GM18858 (cell line): ENCODE measurements around the gene GNAO1.

Experiments
- ATAC-seq: cut with Tn5 transposase; IDR thresholded peaks from one replicate; pipeline ENCODE4 v1.9.1; 2021; ENCODE audit not compliant: unreplicated experiment

Gene GNAO1

DNA sequence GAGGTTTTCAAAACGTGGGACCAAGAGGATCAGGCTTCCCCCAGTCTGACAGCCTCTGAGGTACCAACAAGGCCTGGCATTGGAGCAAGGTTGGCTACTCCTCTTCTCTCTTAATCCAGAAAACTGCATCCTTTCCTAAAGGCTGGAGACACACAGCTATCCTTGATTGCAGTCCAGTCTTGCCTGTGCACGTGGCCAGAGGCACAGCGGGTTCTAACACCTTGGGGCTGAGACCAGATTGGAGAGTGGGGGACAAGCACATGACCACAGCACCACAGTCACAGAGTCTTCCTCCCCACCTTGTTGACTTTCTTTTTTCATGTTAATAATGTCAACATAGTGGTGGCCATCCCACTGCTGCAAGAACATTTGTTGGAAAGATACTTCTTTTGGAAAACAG, 46.9 kb downstream of the GNAO1 start:
- ATAC-seq, result no peak

- no peak for ATAC-seq
Measured at GRCh38 chr16:56241596-56241995, 50.3 kb downstream of the GNAO1 start.

GRCh38 chr16:56242740-56243139, 51.5 kb downstream of the GNAO1 start:
- no peak for ATAC-seq

DNA sequence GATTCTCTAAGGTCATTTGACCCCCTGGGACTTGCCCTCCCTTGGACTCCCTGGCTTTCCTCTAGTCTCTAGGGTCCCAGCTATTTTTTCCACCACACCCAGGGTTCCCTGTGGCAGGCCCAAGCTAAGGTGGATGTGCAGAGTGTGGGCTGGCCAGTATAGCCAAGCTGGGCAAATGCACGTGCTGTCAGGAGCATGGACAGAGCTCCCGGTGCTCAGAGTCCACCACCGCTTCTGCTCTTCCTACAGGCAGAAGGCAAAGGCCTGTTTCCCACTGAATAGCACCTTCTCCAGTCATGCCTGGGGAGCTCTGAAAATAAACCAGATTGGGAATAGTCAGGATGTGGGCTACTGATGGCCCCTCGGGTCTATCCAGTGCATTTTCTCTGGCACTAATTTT, 53.3 kb downstream of the GNAO1 start:
- no peak for ATAC-seq

DNA sequence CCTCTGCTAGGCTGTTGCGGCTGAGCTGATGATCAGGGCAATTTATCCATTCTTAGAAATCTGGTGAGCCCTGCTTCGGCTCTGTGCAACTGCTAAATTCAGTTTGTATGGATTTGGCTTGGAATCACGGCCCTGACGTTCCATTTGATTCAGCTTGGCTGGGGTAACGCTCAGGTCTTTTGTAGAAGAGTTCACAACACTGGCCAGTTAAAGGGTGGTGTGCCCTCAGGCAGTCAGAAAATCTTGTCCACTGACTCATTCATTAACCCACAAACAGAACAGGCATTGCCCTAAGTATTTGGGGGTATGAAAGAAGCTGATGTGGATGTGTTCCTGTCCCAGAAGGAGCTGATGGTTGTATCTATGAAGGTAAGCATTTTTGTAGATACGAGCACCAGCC, 53.9 kb downstream of the GNAO1 start:
- no peak for ATAC-seq

GRCh38 chr16:56246051-56246817, 54.9 kb downstream of the GNAO1 start:
- no peak for ATAC-seq

DNA sequence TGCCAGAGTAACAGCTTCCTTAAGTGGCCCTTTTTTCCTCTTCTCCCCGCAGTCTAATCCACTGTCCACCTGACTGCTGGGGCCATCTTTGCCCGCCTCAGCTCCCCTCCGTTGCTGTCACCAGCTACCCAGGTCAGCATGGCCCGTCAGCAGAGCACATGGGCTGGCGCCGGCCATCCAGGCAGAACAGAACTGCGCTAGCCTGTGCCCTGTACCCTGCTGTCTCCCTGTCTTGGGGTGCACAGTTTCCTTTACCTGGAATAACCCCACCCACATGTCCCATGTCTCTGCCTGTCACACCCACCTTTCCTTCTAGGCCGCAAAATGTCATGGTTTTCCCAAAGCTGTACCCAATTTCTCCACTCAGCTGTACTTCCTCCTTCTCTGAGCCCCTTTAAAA, 55.7 kb downstream of the GNAO1 start:
- no peak for ATAC-seq

DNA sequence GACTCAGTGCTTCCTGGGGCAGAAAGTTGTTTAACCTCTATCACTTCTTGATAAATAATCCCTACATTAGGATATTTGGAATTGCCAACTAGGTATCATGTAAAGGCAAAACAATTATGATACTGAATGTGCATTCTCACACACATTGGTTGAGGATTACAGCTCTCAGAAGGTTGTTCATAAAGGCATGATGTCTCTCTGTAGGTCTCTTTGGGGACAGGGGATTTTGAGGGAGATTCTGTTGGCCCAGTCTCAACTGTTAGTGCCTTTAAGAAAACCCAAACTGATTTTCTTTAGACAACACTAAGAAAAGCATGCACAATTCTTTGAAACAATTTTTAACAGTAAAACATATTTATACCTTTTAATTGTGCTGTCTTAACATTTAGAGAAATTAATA, 56.5 kb downstream of the GNAO1 start:
- no peak for ATAC-seq

- ATAC-seq, result no peak
Measured at GRCh38 chr16:56252835-56253234, 61.5 kb downstream of the GNAO1 start.

- no peak for ATAC-seq
Measured at GRCh38 chr16:56255904-56256303, 64.6 kb downstream of the GNAO1 start.

GRCh38 chr16:56257239-56257638, 66.0 kb downstream of the GNAO1 start:
- no peak for ATAC-seq

GRCh38 chr16:56257666-56258342, 66.5 kb downstream of the GNAO1 start:
- no peak for ATAC-seq

DNA sequence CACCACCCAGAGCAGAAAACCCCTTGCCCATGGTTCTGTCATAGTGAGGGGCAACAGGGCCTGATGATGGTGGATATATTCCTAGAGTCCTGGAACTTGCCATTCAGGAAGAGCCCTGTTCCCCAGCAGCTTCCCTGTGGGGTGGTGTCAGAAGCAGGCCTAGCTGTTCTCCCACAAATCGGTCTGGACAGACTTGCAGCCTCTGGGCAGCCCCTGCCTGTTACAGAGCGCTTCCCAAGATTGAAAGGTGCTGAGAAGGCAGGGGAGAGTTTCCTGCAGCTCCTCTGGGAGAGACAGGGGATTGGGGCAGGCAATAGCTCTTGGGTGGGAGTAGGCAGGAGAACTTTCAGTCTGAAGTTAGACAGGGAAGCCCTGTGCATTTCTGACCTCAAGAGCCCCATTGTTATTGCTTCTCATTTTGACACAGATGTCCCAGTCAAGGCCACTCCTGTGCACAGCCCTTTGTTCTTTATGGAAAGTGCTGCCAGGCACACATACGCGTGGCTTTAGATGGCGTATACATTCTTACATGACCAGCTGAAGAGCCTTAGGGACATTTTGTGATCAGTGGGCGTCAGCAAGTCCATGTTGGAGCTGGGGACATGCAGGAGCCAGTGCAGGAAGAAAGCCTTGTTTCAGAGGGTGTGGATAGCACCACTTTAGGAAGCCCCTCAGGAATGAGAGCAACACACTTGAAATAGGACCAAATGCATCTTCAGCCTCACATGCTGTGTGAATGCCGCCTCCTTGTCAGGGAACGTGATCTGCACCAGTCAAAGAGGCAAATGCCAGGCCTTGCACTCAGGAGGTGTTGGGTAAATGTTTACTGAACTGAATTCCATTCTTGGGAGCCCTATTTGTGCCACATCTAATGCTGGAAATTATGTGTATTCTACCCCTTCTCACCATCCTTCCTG, 67.5 kb downstream of the GNAO1 start:
- no peak for ATAC-seq

- ATAC-seq, result no peak
Measured at GRCh38 chr16:56259425-56259779, 68.1 kb downstream of the GNAO1 start.

- ATAC-seq, result no peak
Measured at GRCh38 chr16:56260378-56261160, 69.3 kb downstream of the GNAO1 start.

- ATAC-seq, result no peak
Measured at GRCh38 chr16:56261656-56262055, 70.4 kb downstream of the GNAO1 start.

- ATAC-seq, result no peak
Measured at GRCh38 chr16:56262148-56262547, 70.9 kb downstream of the GNAO1 start.

DNA sequence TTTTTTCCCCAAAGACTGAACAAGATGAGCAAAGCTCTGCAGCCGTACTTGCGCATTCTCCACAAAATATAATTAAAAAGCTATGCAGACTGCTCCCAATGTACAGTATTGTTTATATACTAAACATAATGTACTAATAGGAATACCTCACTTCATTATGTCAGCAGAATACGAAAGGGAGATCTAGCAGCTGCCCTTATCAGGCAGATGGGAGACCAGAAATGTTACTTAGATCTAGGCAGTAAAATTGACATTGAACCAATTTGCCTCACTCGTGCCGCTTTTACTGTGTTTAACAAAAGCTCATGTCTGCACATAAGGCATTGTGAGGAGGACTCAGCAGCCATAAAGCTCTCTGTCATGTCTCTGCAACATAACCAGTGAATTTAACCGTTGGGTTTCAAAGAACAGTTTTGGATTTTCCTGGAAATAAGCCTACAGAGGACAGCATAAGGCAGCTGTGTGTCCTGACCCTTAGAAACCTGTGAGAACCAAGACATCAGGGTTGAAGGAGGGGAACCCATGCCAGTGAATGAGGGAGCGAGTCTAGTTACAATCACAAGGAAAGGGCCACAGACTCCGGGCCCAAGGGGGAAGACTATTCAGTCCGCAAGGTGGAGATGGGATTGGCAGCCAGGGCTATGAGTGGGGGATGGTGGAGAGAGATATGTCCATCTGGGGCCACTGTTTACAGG, 71.4 kb downstream of the GNAO1 start:
- ATAC-seq, result no peak

DNA sequence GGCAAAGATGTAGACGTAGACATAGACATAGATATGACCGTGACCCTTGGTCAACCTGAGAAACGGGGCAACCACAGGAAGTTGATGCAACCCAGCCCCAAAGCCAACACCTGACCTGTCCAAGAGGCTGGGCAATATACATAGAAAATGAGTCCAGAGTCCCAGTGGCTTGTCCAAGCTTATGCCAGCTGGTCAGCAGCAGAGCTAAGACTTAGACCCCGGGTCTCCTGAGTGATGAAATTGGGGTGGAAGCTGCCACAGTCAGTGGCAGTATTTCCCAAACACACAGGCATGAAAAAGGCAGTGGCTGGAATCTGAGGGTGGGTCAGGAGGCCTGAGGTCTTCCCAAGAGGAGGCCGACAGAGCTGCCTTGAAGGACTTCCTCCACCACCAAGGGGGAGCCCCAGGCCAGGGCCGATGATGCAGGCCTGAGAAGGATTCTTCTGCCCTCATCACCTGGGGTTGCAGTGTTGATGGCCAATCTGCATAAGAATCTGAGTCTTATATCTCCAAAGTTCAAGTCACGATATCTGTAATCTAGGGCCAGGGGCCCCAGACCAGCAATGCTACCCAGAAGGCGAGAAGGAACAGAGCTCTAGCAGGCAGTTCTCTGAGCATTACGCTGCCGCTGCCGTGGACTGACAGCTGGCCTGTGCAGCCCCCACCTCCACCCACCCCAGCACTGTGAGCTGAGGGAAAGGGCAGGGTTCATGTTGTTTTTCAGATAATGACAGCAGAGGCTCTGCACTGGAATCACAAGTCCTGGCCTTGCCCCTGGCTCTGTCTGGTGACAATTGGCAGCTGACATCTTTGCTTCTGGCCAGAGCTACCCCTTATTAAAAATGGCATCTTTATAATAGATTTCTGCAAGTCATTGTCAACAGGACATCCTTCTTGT, 72.7 kb downstream of the GNAO1 start:
- no peak for ATAC-seq
